ENCODE data around the gene DRD1.

The DRD1 gene

GRCh38 chr5:175444060-175444904 is at the start of gene DRD1:
Gene DRD1, minus strand, starts transcription at chr5:175444182. Its CDS starts 1,083 bp downstream, at chr5:175443099.
- DNase-seq = peak; percentile 68 to 76

GRCh38 chr5:175493726-175494125 is 49.7 kb upstream of the DRD1 start:
- no peak for DNase-seq

GRCh38 chr5:175493260-175493659 is 49.3 kb upstream of the DRD1 start:
- no peak for DNase-seq

GRCh38 chr5:175491223-175491622 is 47.2 kb upstream of the DRD1 start:
- DNase-seq = no peak

DNA sequence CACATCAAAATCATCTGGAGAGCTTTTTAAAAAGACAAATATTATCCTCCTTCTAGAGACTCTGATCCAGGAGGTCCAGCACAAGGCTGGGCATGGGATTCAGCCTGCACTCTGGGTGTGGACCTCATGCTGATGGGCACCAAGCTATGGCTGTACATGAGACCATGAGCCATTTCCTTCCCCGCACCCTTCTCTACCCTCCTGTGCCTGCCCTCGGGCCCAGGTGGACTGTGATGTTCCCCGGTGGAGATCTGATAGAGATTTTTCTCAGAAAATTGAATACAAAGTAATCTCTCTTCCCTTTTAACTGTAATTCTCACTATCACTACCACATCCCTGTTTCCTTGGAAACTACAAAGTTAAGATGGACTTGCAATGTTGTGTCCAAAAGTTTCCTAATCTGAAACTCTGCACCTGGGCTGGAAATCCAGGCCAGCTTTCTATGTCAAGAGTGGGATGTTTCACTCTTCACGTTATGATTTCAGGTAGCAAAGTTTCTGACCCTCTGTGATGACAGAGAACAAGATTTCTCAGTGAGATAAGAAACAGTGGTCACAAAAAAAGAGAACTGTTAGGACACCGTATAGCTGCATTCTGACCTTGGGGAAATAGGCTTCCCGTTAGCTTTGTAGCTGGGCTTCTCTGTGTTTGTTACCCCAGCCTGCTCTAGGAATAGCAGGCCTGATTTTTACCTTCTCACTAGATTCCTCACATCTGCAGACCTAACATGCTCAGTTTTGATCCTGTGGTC is 45.9 kb upstream of the DRD1 start:
- no peak for DNase-seq

DNA sequence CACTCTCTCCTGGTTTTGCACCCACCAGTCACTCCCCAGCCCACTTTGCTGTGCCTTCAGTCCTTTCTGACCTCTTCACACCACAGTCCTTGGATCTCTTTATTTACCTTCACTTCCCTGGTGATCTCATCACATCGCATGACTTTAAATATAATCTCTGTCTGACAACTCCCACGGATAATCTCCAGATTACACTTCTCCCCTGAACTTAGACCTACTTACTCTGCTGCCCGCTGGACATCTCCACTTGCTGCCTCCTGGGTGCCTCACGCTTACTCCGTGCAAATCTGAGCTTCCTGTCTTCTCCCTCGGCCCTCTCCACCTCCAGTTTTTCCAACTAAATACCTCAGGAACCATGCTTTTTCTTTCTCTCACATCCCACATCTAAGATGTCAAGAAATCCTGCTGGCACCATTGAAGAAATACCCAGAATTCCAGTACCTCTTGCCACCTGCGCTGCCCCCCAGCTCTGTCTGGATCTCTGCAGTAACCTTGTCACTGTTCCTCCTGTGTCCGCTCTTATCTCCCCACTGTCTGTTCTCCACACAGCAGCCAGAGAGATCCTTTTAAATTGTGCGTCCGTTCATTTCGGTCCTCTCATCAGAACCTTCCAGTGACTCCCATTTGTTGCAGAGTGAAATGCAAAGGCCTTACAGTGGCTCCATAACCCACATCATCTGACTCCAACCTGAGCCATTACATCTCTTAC is 43.7 kb upstream of the DRD1 start:
- DNase-seq = no peak

- DNase-seq = no peak
Observed at GRCh38 chr5:175485631-175486030, 41.6 kb upstream of the DRD1 start.

GRCh38 chr5:175484829-175485228 is 40.8 kb upstream of the DRD1 start:
- no peak for DNase-seq

DNA sequence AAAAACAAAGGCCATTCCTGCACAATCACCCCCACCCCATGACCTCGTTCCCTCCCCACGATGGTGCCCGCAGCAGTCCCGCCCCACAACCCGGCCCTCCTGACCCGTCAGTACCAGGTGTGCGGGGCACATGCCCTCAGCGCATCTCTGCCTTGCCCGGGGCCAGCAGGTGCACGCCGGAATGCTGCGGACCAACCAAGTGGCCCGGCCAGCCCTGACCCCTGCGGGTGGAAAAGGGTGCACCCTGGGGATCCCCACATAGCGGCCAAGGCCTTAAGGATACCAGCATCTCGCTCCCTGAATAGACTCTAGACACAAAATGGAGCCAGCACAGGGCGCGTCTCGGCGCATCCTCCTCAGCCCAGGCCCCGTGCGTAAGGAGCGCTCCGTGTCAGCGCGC is 40.3 kb upstream of the DRD1 start:
- no peak for DNase-seq

GRCh38 chr5:175483337-175483736 is 39.4 kb upstream of the DRD1 start:
- no peak for DNase-seq

DNA sequence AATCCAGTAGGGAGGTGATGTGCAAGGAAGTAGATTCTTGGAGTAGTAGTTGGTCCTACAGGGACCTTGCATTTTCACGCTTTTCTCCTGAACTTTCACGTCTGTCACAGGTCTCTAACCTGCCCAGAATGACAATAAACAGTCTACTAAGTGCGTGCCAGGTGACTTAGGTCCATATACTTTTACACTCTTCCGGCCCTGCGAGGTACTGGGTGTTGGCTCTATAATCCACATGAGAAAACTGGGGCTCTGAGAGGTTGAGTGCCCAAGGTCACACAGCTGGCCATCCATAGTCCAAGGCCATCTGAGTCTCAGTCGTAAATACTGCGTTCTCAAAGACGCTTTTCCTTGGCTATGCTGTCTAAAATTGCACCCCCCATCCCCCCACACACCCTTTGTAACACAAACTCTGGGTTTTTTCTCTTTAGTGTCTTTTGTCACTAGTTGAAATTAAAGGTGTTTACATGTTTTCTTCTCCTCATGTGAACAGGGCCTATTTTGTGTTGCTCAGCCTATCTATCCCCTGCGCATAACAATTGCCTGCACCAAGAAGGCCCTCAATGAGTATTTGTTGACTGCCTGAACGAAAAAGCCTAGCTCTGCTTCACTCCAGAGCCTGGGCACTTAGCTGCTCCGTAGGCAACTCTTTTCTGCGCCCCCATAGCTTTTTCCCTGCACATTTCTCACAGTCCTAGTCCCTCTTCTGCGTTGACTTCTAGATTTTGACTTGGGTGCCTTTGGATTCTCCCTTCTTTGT is 35.3 kb upstream of the DRD1 start:
- no peak for DNase-seq

DNA sequence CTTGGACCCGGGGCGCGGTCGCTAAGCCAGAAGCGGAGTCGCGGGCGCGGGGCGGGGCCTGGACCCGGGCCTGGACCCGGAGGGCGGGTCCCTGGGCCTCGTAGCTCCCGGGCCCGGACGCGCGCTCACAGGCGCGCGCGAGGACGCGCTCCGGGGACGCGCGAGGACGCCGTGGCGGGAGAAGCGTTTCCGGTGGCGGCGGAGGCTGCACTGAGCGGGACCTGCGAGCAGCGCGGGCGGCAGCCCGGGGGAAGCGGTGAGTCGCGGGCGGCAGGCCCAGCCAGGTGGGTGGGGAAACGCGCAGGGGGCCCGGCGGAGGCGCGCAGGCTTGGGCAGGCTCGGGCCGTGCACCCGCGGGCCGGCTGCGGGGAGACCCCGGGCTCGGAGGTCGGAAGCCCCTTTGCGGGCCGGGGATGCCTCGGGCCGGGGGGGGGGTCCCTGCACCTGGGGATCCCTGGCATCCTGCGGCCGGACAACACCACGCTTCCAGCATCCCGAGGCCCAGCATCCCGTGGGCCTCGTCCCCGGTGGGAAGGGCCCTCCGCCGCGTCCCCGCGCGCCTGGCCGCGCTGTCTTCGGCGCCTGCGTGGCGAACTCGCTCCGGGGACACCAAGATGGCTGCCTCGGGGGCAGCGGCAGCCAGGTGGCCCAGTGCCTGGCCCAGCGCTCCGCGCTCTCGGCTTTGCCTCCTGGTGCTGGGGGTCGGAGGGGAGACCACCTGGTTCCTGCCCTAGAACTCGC is 34.6 kb upstream of the DRD1 start, which contains the start of gene SFXN1:
Gene SFXN1 (plus strand): TSS at position 177 of the 741 bp plus-strand sequence. CDS start 13,544 bp downstream, outside the sequence.
- DNase-seq = peak; percentile 80 to 88

GRCh38 chr5:175478008-175478383 is 34.0 kb upstream of the DRD1 start:
- DNase-seq = no peak

DNA sequence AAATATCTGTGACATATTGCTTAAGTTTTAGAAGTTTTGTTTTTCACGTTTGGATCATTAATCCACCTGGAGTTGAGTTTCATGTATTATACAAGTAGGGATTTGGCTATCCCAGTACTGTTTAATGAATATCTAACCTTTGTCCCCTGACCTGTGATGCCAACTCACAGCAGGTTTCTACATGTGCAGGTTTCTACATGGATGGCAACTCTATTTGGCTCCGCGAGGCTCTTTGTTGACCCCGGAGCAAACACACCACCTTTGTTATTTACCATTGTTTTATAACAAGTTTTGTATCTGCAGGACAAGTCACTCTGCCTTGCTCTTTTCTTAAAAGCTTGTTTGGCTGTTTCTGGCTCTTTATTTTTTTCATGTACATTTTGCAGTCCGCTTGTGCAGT is 33.5 kb upstream of the DRD1 start:
- DNase-seq = no peak

DNA sequence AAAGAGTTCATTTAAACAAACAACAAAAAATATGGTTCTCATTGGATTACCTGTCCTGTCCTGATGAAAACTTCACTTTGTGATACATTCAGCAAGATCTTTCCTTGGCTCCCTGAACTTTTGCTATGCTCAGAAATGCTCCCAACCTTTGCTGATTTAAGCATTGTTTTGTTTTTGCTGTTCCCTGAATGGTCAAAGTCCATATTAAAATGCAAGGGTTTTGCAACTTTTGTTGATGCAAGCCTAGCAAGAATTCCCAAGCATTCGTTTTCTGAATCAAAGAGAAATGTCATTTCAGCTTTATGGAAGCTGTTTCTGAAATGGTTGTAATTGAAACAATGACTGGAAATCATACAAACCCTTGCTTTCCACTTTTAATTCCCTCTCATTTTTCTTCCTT is 31.3 kb upstream of the DRD1 start:
- no peak for DNase-seq

- no peak for DNase-seq
Observed at GRCh38 chr5:175472378-175472777, 28.4 kb upstream of the DRD1 start.

- DNase-seq = peak in 1 of 2 donors; percentile 43
Observed at GRCh38 chr5:175471628-175472027, 27.6 kb upstream of the DRD1 start.

- no peak for DNase-seq
Observed at GRCh38 chr5:175471196-175471595, 27.2 kb upstream of the DRD1 start.

DNA sequence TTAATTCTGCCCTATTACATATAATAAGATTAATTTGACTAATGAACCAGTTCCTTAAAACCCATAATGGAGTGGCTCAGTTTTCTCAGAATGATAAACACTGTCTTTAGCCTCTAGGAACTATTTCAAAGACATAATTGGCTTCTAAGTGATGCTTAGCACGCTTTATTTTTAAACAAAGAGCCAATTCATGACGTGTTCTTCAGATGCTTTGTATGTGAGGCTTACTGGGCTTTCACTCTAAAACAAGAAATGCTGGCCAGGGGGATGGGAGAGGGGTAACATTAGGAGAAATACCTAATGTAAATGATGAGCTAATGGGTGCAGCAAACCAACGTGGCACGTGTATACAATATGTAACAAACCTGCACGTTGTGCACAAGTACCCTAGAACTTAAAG is 26.8 kb upstream of the DRD1 start:
- DNase-seq = no peak

DNA sequence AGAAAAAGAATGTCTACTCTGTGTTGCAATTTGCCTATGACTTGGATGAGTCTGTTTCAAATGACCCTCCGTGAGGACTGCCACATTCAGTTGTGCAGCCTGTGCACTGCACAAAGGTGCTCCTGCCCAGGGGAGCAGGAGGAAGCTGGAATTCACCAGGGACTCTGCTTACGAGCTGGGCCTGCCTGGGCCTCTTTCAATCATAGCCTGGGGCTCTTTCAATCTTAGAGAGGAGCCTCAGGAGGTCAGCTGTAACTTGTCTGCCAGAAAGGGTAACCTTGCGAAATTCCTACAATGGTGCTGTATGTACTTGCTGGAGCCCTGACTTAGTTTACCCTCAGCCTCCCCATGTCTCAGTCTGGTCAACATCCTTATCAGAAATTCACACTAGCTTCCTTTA is 25.9 kb upstream of the DRD1 start:
- DNase-seq = no peak

DNA sequence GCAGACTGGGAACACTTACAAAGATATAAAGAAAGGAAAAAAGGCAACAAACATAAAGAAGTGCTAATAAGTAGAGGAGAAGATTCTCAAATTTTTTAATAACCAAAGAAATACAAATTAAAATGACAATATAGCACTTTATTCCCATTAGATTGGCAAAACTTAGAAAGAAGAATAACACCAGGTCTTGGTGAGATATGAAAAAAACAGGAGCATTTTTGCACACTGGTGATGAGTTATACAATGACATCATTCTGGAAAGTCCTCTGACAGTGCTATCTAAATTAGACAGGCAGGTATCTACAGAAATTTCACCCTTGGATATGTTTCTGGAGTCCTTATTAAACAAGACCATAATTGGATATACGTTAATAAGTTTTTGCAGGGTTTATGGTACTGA is 24.9 kb upstream of the DRD1 start:
- DNase-seq = no peak
